ENCODE results near the gene CYFIP2.

The CYFIP2 gene

DNA sequence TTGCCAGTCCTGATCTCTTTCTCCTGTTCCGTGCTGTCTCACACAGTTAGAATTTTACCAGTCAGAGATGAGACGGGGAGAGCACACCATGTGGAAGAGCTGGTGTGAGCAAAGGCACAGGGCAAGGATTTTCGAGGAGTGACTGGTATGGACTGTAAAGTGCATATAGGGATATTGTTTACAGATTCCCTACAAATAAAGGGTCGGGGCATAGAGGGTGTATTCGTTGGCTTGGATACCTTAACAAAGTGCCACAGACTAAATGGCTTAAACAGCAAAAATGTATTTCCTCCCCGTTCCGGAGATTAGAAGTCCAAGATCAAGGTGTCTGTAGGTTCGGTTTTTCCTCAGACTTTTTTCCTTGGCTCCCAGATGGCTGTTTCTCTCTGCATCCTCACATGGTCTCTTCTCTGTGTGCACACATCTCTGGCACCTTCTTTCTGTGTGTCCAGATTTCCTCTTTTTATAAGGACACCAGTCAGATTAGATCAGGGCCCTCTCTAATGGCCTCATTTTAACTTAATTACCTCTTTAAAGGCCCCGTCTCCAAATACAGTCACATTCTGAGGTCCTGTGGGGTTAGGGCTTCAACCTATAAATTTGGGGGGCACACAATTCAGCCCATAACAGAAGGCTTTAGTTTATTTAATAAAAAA, 23.4 kb downstream of the CYFIP2 start:
- no peak for DNase-seq

DNA sequence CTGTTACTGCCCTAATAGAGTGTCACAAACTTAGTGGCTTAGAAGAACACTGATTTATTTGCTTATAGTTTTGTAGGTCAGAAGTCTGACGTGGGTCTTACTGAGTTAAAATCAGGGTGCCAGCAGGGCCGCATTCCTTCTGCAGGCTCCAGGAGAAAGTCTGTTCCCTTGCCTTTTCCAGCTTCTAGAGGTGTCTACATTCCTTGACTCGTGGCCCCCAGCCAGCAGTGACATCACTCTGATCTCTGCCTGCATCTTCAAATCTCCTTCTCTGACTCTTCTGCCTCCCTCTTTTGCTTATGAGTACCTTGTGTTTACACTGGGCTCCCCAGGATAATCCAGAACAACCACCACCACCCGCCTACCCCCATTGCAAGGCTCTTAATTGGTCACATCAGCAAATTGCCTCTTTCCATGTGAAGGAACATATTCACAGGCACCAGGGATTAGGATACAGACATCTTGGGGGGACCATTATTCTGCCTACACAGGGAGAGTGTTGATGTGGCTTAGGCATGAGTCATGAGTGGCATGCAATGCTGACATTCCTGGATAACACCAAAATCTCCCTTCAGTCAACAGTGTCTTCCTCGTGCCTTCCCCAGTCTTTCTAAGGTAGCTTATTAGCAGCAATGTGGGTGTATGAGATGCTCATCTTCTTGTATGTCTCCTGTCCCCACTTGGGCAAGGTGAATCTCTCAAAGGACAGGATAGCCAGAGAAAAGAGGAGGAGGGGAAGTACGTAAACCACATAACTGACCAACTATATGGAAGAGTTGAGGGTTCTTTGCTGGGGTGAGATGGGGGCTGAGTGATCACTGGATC, 24.4 kb downstream of the CYFIP2 start:
- peak; percentile 86 for DNase-seq

DNA sequence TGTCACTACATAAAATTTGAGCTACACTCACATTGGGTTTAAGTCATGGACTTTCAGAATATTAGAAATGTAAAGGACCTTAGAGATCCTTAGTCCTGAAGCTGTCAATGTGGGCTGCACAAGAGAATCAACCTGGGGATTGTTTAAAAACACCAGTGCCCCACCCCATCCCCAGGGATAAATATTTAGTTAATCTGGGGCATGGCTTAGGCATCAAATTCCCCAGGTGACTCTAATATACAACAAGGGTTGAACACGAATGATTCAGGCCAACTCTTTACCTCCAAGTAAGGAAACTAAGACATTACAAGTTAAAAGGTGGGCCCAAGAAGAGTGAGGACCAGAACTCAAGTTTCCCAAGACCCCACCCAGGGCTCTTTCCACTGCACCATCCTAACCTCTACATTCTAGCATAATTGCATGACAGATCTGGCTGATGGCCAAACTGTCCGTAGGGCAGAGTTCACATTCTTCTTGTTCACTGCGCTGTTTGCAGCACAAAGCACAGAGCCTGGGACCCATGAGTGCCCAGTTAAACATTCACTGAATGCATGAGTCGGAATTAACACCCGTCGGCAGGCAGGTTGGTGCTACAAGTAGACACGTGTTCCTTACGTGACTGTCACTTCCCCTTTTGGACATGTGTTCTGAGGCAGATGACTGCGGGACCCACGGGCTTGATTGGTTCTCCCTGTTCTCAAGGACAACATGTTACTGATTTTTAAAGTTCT, 25.2 kb downstream of the CYFIP2 start:
- peak; percentile 79 for DNase-seq

GRCh38 chr5:157292599-157292998, 26.7 kb downstream of the CYFIP2 start:
- DNase-seq, result no peak

DNA sequence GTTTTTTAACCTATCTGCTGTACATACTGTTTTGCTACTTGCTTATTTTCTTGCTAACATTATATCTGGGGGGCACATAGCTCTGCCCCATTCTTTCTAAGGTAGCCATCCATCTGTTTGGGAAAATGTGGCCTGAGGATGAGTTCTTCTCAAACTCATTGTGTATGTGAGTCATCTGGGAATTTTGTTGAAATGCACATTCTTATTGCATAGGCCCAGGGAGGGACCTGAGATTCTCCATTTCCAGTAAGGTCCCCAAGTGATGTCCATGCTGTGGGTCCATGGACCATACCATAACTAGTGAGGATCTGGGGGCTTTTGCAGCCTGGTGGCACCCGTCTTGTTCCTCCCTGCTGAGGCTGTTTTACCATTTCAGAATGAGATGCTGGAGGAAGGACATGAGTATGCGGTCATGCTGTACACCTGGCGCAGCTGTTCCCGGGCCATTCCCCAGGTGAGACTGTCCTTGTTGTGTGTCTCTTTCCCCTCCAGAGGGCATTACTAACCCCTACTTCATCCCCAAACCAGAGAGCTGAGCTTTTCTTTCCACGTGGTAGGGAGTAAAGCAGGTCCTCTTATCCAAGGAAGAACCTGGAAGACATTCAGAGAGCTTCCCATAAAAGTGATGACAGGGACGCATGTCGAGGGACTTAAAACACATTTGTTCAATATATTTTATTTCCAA, 28.6 kb downstream of the CYFIP2 start:
- no peak for DNase-seq

DNA sequence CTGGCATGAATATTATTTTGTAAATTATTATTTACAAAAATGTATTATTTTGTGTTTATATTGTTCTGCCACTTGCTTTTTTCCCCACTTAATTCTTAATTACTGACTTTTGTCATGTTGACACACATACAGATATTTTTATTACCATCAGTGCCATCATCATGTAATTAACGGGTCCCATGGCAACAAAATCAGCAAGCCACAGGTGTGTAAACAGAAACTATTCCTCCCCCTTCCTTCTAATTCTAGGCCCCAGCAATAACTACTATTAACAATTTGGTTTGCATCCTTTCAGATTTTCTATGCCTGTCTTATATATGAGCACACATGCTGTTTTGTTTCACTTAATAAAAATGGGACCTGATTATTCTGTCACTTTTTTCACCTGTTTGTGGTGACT, 29.3 kb downstream of the CYFIP2 start:
- no peak for DNase-seq

DNA sequence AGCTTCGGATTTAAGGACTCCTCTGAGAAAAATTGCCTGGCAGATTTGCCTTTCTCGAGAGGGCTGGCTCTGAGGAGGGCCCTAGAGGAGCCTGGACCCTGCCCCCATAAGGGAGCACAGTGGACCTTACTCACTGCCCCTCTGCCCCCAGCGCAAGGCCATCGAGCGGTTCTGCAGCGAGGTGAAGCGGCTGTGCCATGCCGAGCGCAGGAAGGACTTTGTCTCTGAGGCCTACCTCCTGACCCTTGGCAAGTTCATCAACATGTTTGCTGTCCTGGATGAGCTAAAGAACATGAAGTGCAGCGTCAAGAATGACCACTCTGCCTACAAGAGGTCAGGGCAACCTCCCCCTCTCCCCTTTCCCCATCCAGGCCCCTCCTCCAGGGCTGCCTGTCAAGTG, 34.6 kb downstream of the CYFIP2 start:
- DNase-seq, result no peak

DNA sequence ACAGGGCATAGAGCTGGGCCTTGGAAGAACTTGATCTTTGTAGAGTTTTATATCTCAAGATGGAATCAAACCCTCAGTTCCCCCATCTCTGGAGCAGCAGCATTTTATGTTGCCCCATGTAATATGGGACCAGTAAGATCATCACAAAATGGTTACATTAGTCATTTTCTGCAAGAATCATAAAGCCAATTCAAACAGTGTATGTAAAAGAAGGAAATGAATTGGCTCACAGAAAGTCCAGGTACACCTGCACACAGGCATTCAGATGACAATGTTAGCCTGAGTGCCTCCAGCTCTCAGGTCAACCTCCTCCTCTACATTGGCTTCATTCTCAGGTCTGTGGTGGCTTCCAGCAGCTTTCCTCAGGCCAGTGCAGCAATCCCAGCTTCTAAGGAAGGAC, 35.1 kb downstream of the CYFIP2 start:
- DNase-seq, result no peak

- no peak for DNase-seq
Measured at GRCh38 chr5:157303023-157303422, 37.1 kb downstream of the CYFIP2 start.

DNA sequence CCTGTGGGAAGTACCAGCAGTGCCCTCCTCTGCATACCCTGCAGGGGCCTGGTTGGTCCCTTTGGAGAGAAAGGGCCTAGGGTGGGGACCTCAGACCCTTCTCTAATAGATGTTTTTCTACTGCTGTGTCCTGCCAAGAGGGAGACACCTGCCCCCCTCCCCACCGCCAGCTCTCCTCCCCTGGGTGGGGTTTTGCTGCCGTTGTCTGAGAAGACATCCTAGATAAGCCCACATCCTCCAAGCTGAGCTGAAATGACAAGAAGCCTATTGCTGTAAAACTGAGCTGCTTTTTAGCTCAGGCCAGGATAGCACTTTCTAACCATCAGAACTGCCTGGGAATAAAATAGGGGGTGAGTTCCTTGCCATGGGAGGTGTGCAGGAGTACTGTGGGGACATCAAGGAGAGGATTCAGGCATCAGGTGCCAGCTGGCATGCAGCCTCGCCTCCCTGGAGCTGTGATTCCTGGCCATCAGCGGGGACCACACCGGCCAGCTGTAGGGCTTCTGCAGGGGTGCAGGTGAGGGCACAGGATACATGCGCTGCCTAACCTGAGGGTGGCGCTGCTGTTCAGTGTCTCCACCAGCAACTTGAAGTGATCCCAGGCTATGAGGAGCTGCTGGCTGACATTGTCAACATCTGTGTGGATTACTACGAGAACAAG, 37.9 kb downstream of the CYFIP2 start:
- DNase-seq, result no peak

- no peak for DNase-seq
Measured at GRCh38 chr5:157306081-157306480, 40.2 kb downstream of the CYFIP2 start.

DNA sequence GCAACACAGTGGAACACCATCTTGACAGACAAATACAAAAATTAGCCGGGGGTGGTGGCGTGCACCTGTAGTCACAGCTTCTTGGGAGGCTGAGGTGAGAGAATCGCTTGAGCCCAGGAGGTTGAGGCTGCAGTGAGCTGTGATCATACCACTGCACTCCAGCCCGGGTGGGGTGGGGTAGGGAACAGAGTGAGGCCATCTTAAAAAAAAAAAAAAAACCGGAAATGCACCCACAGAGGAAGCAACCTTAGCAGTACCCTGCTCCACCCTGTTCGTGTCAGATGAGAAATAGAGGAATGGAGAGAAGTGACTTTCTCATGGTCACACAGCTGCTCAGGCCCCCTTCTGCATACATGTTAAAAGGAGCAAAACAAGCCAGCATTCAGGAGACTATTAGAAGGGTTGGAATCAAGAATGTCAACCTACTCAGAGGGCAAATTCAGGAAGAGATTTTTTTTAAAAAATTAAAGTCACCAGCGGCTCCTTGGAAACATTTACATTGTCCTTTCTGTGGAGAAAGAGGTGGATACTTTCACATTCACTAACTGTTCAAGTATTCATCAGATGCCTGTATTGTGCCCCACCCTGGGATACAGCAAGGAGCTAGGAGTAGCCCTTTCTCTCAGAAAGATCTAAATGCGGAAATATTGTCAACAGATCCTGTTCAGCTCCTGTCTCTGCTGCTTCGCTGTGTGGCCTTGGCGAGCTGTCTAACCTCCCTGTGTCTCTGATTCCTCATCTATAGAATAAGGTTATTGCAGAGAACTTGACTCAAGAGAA, 41.0 kb downstream of the CYFIP2 start:
- no peak for DNase-seq

DNA sequence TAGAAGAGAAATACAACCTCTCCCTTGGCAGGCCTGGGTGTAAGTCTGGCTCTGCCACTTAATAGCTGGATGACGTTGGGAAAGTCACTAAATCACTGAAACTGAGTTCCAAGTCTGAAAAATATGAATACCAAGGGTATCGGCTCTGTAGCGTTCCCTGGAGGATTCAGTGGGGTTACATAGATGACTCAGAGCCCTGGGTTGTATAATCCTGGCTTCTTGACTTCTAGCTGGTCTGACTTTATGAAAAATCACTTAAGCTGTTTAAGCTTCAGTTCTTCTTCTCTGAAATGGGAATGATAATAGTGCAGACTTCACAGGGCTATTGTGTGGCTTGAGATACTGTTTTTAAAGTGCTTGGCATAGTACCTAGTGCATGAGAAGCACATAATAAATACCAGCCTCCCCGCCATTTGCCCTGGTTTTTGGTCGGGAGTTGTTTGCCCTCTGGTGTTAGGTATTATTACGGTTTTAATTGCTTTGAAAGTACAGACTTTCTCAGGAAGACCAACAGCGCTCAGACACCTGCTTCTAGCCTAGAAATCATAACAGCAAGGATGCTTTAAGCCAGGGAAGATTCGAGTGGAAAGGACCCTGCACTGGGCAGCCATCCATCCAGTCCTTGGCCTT, 43.0 kb downstream of the CYFIP2 start:
- no peak for DNase-seq

DNA sequence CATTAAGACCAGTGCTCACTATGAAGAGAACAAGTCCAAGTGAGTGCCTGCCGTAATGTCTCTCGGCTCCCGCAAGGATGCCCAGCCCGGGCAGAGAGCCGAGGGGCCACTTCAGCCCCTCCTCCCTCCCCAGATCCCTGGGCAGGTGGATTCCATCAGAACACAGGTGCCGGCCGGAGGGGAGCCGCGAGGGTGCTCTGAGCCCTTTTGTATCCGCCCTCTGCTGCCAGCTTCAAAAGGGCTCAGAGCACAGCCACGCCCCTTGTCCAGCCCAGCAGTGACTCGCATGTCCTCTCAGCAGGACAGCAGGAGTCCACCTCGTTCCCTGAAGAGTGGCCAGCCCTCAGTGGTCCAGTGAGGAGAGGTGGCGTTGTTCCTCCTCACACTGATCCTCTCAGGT, 43.9 kb downstream of the CYFIP2 start:
- DNase-seq, result no peak

DNA sequence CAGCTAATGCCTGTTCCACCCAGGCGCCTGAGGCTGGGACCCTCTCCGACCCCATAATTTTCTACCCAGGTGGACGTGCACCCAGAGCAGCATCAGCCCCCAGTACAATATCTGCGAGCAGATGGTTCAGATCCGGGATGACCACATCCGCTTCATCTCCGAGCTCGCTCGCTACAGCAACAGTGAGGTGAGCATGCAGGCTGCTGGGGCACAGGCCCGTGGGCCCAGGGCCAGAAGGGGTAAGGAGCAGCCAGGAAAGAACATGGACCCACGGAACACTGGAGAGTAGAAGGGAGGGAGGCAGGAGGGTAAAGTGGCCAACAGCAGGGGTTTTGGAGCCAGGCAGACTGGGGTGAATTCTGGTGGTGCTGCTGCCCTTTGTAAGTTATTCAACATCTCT, 45.7 kb downstream of the CYFIP2 start:
- DNase-seq, result no peak

DNA sequence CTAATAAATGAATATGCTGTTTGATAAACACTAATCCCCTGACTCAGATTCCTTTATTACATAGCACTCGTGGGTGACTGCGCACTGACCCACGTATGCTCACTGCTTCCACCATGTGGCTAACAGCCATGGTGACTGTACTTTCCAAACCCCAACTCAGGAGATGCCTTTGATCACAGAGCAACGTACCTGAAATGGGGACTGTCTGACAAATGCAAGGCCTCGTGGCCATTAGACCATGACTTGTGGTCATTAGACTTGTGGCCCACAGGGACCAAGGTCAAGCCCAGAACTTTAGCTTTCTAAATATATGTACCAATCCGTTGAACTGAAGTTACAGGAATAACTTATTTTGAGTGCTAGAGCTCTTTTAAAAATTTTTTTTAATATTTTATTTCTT, 46.6 kb downstream of the CYFIP2 start:
- DNase-seq, result peak; percentile 63

GRCh38 chr5:157322581-157322980, 56.7 kb downstream of the CYFIP2 start:
- DNase-seq, result no peak

DNA sequence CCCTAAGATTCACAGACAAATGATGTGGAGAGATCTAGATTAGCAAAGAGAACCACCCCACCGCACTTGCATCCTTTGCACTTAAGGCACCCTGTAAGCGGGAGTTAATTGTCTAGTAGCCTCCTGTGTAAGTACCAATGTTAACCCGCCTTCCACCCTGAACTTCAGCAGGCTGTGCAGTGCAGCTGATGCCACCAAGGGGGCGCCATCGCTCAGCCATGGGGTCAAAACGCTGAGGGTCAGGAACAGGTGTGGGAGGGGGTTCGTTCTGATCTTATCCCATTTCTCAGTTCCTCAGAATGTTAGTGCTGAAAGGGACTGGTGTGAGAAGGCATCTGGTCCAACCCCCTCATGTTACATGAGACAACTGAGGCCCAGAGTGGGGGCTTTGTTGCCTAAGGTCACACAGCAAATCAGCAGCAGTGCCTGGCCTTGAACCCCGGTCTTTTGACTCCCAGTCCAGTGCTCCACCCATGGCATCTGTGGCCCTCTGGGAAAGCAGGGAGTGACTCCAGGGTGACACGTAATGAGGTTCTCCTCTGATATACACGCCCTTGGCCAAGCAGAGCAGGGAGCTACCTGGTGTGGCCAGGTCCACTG, 57.3 kb downstream of the CYFIP2 start:
- DNase-seq, result no peak

GRCh38 chr5:157324237-157324636, 58.3 kb downstream of the CYFIP2 start:
- no peak for DNase-seq

GRCh38 chr5:157326440-157327005, 60.6 kb downstream of the CYFIP2 start:
- no peak for DNase-seq

- no peak for DNase-seq
Measured at GRCh38 chr5:157327771-157328170, 61.8 kb downstream of the CYFIP2 start.

Measured in EL (cell line).